GM12864 (cell line): ENCODE measurements around the gene UAP1L1.

Source experiments
- DNase-seq: peaks from one replicate; pipeline ENCODE4 v3.0.0-alpha.2; 2011; ENCODE audit warnings: low read depth
- H3K4me3 ChIP-seq: 2 replicates; pipeline ENCODE4 v1.5.1; 2011; ENCODE audit warnings: mild to moderate bottlenecking, low read depth, low read length, control low read depth
- CTCF ChIP-seq: IDR thresholded peaks from 2 replicates; pipeline ENCODE4 v1.5.1; 2011; ENCODE audit warnings: low read depth, mild to moderate bottlenecking, moderate library complexity, low read length, control low read depth, inconsistent platforms; ENCODE audit errors: missing control alignments

Gene UAP1L1

GRCh38 chr9:137042751-137043727, 34.3 kb upstream of the UAP1L1 start:
- no peak overlapping the region for H3K4me3 ChIP-seq
- DNase-seq = no peak
- TF ChIP-seq CTCF = no peak

- no peak for DNase-seq
- no peak for TF ChIP-seq CTCF
- no peak overlapping the region for H3K4me3 ChIP-seq
Observed at GRCh38 chr9:137044037-137044436, 33.3 kb upstream of the UAP1L1 start.

- TF ChIP-seq CTCF = no peak
- no peak for DNase-seq
- no peak overlapping the region for H3K4me3 ChIP-seq
Observed at GRCh38 chr9:137044502-137045177, 32.7 kb upstream of the UAP1L1 start.

- no peak for TF ChIP-seq CTCF
- DNase-seq = no peak
- H3K4me3 ChIP-seq = no peak overlapping the region
Observed at GRCh38 chr9:137045294-137046087, 31.8 kb upstream of the UAP1L1 start.

- peak; percentile 89 for TF ChIP-seq CTCF
- no peak within 1 kb of the TSS for H3K4me3 ChIP-seq
- no peak for DNase-seq
Observed at GRCh38 chr9:137046088-137046787, 31.1 kb upstream of the UAP1L1 start, which contains the start of gene NPDC1. Gene NPDC1 (minus strand): TSS chr9:137046177. CDS start chr9:137045989, 188 bp downstream.
